GM19324 (cell line): Measurements from ENCODE around the gene CARD11.

Experiments
- ATAC-seq: cut with Tn5 transposase; IDR thresholded peaks from one replicate; pipeline ENCODE4 v1.9.1; 2021; ENCODE audit warnings: mild to moderate bottlenecking, moderate library complexity; ENCODE audit not compliant: unreplicated experiment, low FRiP score

CARD11 gene

DNA sequence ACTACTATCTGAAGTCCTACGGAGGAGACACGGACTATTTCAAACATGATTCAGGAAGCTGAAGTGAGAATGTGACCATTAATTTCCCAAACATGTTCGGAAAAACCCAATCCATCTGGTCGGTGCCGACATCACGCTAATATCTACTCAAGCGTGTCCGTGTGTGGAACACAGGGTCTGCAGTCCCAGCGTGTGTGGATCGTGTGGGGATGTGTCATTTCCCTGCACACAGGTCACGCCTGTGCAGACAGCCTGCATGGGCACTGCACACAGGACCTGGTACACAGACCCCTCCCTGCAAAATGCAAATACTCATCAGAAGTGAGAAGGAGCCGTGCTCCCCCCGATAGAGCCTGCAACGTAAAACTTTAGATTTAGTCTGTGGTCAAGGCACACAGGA is 57.8 kb downstream of the CARD11 start:
- ATAC-seq, result no peak

DNA sequence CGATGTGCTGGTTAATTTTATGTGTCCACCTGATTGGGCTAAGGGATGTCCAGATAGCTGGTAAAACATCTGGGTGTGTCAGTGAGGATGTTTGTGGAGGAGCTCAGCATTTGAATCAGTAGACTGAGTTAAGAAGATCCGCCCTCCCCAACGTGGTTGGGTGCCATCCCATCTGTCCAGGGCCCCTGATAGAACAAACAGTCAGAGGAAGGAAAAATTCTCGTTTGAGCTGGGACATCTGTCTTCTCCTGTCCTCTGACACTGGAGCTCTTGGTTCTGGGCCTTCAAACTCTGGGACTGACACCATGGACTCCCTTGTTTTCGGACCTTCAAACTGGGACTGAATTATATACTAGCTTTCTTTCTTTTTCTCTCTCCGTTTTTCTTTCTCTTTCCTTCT is 59.6 kb downstream of the CARD11 start:
- ATAC-seq, result no peak

DNA sequence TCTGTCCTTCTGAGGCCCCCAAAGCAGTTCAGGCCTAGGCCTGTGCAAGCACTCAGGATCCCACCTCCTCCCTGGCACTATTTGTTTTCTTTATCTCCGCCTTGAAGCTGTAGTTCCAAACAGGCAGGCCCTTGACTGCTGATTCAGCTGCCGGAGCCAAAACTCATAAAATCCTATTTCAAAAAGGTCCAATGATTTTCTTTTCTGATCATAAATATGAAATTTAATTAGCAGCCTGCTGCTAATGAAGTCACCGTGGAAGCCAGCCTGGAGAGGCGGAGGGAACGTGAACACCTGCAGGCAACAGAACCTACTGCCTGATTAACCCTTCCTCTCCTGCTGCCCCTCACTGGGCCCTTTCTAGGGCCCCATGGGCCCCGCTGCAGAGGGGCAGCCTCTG is 60.1 kb downstream of the CARD11 start:
- no peak for ATAC-seq

- ATAC-seq, result no peak
Measured at GRCh38 chr7:2982831-2983230, 60.8 kb downstream of the CARD11 start.

DNA sequence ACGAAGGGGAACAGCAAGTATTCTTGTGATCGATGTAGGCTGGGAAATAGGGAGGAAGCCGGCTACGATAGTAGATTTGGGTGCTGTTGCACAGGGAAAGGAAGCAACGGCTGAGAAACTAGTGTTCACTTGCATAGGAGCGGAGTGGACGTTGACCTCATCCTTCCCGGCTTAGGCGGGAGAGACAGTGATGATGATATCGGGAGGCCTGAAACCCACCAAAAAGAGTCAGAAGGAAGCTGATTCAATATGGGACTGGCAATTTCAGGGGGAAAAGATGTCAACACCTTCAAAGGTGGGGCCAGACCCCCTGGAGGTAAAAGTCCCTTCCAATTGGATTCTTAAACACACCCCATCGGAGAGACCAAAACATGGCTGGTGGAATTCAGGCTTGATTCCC is 61.3 kb downstream of the CARD11 start:
- no peak for ATAC-seq

DNA sequence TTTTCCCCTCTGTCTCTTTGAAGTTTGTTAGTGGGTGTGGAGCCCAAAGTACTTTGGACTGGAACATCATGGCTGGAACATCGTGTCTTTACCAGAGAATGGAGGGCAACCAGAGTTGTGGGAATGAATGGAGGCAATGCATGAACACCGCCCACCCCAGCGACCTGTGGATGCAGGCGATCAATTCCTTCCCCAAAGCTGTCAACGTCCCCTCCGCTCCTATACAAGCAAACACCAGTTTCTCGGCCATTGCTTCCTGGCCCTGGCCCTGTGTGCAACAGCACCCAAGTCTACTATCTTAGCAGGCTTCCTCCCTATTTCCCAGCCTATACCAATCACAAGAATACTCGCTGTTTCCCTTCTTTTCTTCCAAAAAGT is 62.6 kb downstream of the CARD11 start:
- ATAC-seq, result no peak

DNA sequence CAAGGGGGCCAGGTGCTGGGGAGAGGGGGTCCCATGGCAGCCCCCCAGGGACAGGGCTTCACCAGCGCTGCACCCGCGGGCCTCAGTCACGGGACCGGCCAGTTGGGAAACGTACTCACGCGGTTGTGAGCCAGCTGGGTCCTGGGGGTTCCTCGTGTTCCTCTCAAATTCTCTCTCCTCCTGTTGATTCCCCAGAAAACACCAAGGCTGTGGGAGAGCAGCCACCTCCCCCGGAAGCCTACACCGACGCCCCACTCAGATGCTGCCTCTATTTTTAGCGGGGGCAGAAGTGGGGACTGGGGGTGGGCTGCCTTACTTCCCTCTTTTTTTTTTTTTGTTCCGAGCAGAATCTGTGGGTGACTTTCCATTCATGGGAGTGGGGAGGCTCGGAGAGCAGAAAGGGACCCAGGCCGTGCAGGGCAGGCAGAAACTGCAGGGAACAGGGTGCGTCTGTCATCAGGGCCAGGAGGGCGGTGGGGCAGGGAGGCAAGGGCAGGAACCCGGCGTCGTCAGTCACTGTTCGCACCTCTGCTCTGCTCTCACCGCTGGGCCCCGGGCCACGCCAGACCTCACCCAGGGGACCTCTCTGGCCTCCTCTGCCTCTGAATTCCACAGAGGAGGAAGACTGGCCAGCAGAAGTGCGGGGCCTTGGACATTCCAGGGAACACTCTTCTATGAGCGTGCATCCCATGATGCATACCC is 63.1 kb downstream of the CARD11 start:
- ATAC-seq, result no peak

DNA sequence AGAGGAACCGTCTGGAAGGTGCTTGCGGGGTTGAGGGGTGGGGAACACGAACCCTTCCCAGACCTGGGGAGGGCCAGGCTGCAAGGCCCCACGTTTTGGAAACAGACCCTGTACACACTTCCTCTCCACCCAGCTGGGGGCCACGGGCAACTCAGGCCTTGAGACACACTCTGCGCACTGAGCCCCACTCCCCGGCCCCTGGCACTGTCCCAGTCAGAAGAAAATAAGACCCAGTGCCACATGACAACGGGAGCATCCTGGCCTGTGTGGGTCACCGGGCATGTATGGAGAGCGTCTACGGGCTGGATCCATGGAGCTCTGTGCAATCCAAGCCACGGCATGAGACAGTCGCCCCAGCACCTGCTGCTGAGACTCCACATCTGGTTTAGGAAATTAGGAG is 63.7 kb downstream of the CARD11 start:
- ATAC-seq, result no peak

GRCh38 chr7:2979201-2979631 is 64.5 kb downstream of the CARD11 start:
- peak; percentile 44 for ATAC-seq

DNA sequence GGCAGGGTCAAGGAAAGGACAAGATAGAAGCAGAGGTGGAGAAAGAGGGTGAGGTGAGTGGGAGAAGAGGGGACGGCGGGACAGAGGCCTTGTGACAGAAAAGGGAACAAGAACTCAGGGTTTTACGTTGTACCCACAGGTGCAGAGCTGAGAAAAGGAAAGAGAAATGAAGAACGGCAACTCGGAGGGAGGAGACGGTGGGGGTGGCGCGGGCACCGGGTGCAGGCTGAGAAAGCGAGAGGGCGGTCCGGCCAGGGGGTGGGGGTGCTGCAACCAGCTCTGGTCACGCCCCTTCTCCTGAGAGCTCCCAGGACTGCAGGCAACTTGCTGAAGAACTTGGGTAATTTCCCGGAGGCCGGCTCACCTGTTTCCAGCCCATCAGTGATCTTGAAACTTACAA is 65.3 kb downstream of the CARD11 start:
- ATAC-seq, result peak; percentile 89

- ATAC-seq, result no peak
Measured at GRCh38 chr7:2975821-2976371, 67.8 kb downstream of the CARD11 start.

DNA sequence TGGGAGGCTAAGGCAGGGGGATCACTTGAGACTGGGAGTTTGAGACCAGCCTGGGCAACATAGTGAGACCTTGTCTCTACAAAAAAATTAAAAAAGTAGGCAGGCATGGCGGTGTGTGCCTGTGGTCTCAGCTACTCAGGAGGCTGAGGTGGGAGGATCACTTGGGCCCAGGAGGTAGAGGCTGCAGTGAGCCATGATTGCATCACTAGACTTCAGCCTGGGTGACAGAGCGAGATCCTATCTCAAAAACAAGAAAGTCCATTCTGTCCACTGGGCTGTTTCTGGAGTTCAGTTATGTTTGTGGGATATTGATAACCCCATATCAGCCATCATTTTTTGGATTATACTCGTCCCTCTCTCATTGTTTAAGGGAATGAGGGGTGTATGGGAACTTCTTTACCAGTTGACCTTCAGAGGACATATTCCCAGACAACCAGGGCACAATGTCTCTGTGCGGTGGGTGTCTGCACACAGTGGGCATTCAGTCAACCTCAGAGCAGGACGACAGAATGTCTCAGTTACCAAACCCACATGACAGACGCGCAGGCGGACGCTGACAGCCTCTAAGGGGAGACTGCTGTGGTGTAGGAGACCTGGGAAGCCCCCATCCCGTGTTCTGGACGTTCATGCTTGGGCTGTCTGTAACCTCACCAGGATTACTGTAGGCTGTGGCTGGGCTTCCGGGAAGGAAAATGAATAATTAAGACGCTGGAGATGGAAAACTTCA is 69.4 kb downstream of the CARD11 start:
- no peak for ATAC-seq

DNA sequence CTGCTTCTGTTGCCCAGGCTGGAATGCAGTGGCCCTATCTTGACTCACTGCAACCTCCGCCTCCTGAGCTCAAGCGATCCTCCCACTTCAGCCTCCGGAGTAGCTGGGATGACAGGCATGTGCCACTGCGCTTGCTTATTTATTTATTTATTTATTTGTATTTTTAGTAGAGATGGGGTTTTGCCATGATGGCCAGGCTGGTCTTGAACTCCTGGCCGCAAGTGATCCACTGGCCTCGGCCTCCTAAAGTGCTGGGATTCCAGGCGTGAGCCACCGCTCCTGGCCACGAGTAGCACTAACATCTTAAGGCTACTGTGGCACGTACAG is 70.9 kb downstream of the CARD11 start:
- ATAC-seq, result no peak

DNA sequence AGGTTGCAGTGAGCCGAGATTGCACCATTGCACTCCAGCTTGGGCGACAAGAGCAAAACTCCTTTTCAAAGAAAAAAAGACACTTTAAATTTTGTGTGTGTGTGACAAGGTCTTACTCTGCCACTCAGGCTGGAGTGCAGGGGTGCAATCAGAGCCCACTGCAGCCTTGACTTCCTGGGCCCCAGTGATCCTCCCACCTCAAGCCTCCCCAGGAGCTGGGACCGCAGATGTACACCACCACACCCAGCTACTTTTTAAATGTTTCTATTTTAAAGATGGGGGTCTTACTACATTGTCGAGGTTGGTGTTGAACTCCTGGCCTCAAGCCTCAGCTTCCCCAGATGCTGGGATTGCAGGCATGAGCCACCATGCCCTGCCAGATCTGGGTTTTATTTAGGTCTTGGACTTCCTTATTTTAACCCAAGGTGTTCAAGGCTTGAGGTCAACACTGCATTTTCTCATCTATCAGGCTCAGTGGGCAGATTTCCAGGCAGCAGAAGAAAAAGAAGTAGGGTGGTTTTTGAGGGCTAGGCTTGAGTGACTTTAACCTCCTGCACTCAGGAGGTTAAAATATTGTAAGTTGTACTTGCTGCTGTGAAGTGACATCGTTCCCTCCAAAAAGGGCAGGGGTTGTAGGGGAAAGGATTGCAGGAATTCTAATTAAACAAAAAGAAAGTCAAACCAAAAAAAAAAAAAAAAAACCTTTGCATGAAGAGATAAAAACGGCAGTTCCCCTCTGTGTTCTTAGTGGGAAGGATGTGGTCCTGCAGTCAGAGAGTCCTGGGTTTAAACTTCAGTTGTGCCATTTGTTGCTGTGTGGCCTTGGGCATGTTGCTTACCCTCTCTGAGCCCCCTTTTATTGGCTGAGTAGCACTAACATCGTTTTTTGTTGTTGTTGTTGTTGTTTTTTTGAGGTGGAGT is 71.5 kb downstream of the CARD11 start:
- no peak for ATAC-seq

GRCh38 chr7:2970861-2971260 is 72.8 kb downstream of the CARD11 start:
- ATAC-seq, result no peak

- ATAC-seq, result no peak
Measured at GRCh38 chr7:2970307-2970664, 73.4 kb downstream of the CARD11 start.

GRCh38 chr7:2969398-2970306 is 74.0 kb downstream of the CARD11 start:
- ATAC-seq, result no peak

DNA sequence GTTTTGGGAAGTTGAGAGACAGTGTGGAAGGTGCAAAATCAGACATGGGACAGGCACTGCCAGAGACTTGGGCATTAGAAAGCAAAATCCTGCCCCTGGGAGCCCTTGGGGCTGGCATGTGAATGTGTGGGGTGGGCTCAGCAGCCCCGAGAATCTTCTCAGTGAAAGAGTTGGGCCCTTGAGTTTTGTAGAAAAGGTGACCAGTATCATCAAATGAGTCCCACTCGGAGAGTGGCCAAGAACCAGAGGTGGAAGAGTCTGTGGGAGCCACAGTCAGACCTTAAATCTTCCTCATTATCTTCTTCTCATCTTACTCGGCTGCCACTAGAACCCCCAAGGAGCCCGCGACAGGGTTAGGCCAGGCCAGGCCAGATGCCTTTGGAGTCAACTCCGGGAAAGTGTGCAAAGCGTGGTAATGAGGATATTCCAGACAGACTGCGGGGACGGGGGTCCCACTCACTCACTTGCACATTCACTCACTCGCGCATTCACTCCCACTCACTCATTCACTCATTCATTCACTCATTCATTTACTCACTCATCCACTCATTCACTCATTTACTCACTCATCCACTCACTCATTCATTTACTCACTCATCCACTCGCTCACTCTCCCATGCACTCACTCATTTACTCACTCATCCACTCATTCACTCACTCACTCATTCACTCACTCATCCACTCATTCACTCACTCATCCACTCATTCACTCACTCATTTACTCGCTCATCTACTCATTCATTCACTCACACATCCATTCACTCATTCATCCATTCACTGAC is 74.9 kb downstream of the CARD11 start:
- no peak for ATAC-seq

DNA sequence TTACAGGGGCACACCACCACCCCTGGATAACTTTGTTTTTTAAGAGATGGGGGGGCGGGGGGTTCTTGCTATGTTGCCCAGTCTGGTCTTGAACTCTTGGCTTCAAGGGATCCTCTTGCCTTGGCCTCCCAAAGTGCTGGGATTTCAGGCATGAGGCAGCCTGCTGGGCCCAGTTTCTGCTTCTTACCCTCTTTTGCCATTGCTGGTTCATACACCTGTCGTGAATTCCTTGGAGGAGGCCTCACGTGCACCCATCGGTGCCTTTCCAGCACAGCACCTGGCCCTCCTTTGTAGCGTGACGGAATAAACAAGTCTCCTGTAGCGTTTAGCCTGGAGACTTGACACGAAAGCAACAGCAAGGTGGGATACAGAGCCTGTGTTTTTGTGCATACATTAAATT is 75.5 kb downstream of the CARD11 start:
- ATAC-seq, result no peak
